SK-N-SH (cell line): ENCODE measurements around the gene PICK1. TPM values are rescaled to one million over a fixed set of nuclear protein-coding genes. Genes with fewer than 3 reads are reported as not detected.

Experiments
- CTCF ChIA-PET: fragments of 300-600, 350-600 bp; formaldehyde crosslinking; extraction: SDS; loops from one replicate; lab custom pipeline; 2021; lab: Yijun Ruan, JAX
- POLR2A ChIA-PET: fragments of 350-600 bp; sonication (Branson Sonifier 250); formaldehyde crosslinking; extraction: SDS; loops from one replicate; lab custom pipeline; 2020; ENCODE audit warnings: antibody characterized with exemption, inconsistent platforms; lab: Yijun Ruan, JAX
- DNase-seq: peaks from one replicate; pipeline ENCODE4 v3.0.0; 2012
- H2AFZ ChIP-seq: fragments of 200-600 bp; sonication (generic); 2 replicates; pipeline ENCODE4 v1.8.1; 2016; ENCODE audit warnings: antibody characterized with exemption, mild to moderate bottlenecking, low read depth
- H3F3A ChIP-seq: fragments of 200-600 bp; sonication (generic); replicated peaks from 2 replicates; pipeline ENCODE3; 2016; ENCODE audit warnings: antibody characterized with exemption, mild to moderate bottlenecking; ENCODE audit not compliant: insufficient read depth
- H3K27ac ChIP-seq, 2 experiments: fragments of 200-500 bp in 1 of 2; fragments of 200-600 bp in 1 of 2; sonication (Bioruptor generic) in 1 of 2; sonication (generic), shearing (Covaris generic) in 1 of 2; 2 replicates each; pipeline versions ENCODE4 v1.5.1 to v1.6.1; 2014 to 2016; ENCODE audit warnings: low read depth in 2 of 2, inconsistent platforms in 1 of 2, low read length in 1 of 2, mild to moderate bottlenecking in 1 of 2, mixed read lengths in 1 of 2
- H3K27me3 ChIP-seq: fragments of 200-600 bp; sonication (generic), shearing (Covaris generic); 2 replicates; pipeline ENCODE4 v1.6.1; 2016; ENCODE audit warnings: mixed run types; ENCODE audit not compliant: insufficient read depth
- H3K36me3 ChIP-seq, 2 experiments: fragments of 200-500 bp in 1 of 2; fragments of 200-600 bp in 1 of 2; sonication (Bioruptor generic) in 1 of 2; sonication (generic) in 1 of 2; replicated peaks in 1 of 2; 2 replicates each; pipeline versions ENCODE3 to v1.5.1; 2014 to 2016; ENCODE audit warnings: low read length in 1 of 2, mild to moderate bottlenecking in 1 of 2; ENCODE audit not compliant: insufficient read depth in 2 of 2, control insufficient read depth in 1 of 2
- H3K4me1 ChIP-seq, 2 experiments: fragments of 200-500 bp in 1 of 2; fragments of 200-600 bp in 1 of 2; sonication (Bioruptor generic) in 1 of 2; sonication (generic), shearing (Covaris generic) in 1 of 2; 2 replicates each; pipeline versions ENCODE4 v1.5.1 to v1.6.1; 2014 to 2016; ENCODE audit warnings: low read depth in 1 of 2, low read length in 1 of 2, mixed run types in 1 of 2; ENCODE audit not compliant: insufficient read depth in 2 of 2, control insufficient read depth in 1 of 2
- H3K4me2 ChIP-seq: fragments of 200-600 bp; sonication (generic), shearing (Covaris generic); 2 replicates; pipeline ENCODE4 v1.6.1; 2017; ENCODE audit warnings: mixed run types
- H3K4me3 ChIP-seq, 2 experiments: fragments of 200-500 bp in 1 of 2; fragments of 200-600 bp in 1 of 2; sonication (Bioruptor generic) in 1 of 2; sonication (generic), shearing (Covaris generic) in 1 of 2; 2 replicates each; pipeline versions ENCODE4 v1.5.1 to v1.8.1; 2014 to 2016; ENCODE audit warnings: low read depth in 2 of 2, inconsistent platforms in 1 of 2, low read length in 1 of 2, mild to moderate bottlenecking in 1 of 2, mixed read lengths in 1 of 2, moderate library complexity in 1 of 2
- H3K79me2 ChIP-seq: fragments of 200-600 bp; sonication (generic); 2 replicates; pipeline ENCODE4 v1.8.1; 2017; ENCODE audit warnings: mild to moderate bottlenecking; ENCODE audit not compliant: insufficient read depth
- H3K9ac ChIP-seq: fragments of 200-600 bp; sonication (generic); 2 replicates; pipeline ENCODE4 v1.6.1; 2017; ENCODE audit warnings: mixed run types
- H3K9me2 ChIP-seq: fragments of 200-600 bp; sonication (generic); 2 replicates; pipeline ENCODE4 v1.6.1; 2017; ENCODE audit warnings: mixed run types
- H3K9me3 ChIP-seq: fragments of 200-600 bp; sonication (generic); 2 replicates; pipeline ENCODE4 v1.6.1; 2017; ENCODE audit warnings: mixed run types, mild to moderate bottlenecking, moderate library complexity
- H4K20me1 ChIP-seq: fragments of 200-600 bp; sonication (generic); 2 replicates; pipeline ENCODE4 v1.6.1; 2017; ENCODE audit warnings: mild to moderate bottlenecking, mixed run types; ENCODE audit not compliant: insufficient read depth
- CHD2 ChIP-seq: fragments of 150-350 bp; IDR thresholded peaks from 2 replicates; pipeline ENCODE4 v1.6.1; 2018; ENCODE audit warnings: low read length; ENCODE audit not compliant: partially characterized antibody
- CTCF ChIP-seq: fragments of 200-600 bp; sonication (generic); IDR thresholded peaks from 2 replicates; pipeline ENCODE4 v1.6.1; 2017; ENCODE audit warnings: antibody characterized with exemption, mild to moderate bottlenecking, moderate library complexity
- EZH2phosphoT487 ChIP-seq: fragments of 200-600 bp; sonication (generic); IDR thresholded peaks from 2 replicates; pipeline ENCODE4 v1.6.1; 2017; ENCODE audit warnings: low read depth, mixed run types, mild to moderate bottlenecking, antibody characterized with exemption, moderate library complexity, borderline replicate concordance
- FOXM1 ChIP-seq: IDR thresholded peaks from 2 replicates; pipeline ENCODE4 v1.4.0; 2012; ENCODE audit warnings: low read depth, mild to moderate bottlenecking
- GATA2 ChIP-seq: sonication (generic); formaldehyde crosslinking; IDR thresholded peaks from 2 replicates; pipeline ENCODE4 v1.5.0; 2020; ENCODE audit warnings: mild to moderate bottlenecking, missing genetic modification reagents
- IRF3 ChIP-seq: fragments of 150-350 bp; IDR thresholded peaks from 2 replicates; pipeline ENCODE4 v1.6.1; 2016; ENCODE audit warnings: mild to moderate bottlenecking, low read depth, low read length
- JUND ChIP-seq: IDR thresholded peaks from 2 replicates; pipeline ENCODE4 v1.4.0; 2012
- MAX ChIP-seq: IDR thresholded peaks from 2 replicates; pipeline ENCODE4 v1.4.0; 2012; ENCODE audit warnings: low read depth
- MEF2A ChIP-seq: IDR thresholded peaks from 2 replicates; pipeline ENCODE4 v1.4.0; 2012; ENCODE audit warnings: low read depth, borderline replicate concordance
- NFIC ChIP-seq: IDR thresholded peaks from 2 replicates; pipeline ENCODE4 v1.4.0; 2012; ENCODE audit warnings: borderline replicate concordance
- PBX3 ChIP-seq: IDR thresholded peaks from 2 replicates; pipeline ENCODE4; 2012
- POLR2AphosphoS5 ChIP-seq: IDR thresholded peaks from 2 replicates; pipeline ENCODE4 v1.6.1; 2012; ENCODE audit warnings: low read depth, low read length
- RFX5 ChIP-seq: IDR thresholded peaks from 2 replicates; pipeline ENCODE4 v1.6.1; 2012; ENCODE audit warnings: mild to moderate bottlenecking, improper control_type of control experiment, low read length
- SIN3A ChIP-seq: IDR thresholded peaks from 2 replicates; pipeline ENCODE4 v1.6.1; 2012; ENCODE audit warnings: low read depth, mild to moderate bottlenecking, low read length, moderate library complexity, borderline replicate concordance
- SMC3 ChIP-seq: IDR thresholded peaks from 2 replicates; pipeline ENCODE4 v1.6.1; 2012; ENCODE audit warnings: low read depth, low read length, improper control_type of control experiment
- TEAD4 ChIP-seq: IDR thresholded peaks from 2 replicates; pipeline ENCODE4 v1.4.0; 2012; ENCODE audit warnings: mild to moderate bottlenecking, borderline replicate concordance; ENCODE audit not compliant: insufficient read depth
- USF2 ChIP-seq: fragments of 150-350 bp; IDR thresholded peaks from 2 replicates; pipeline ENCODE4 v1.6.1; 2017; ENCODE audit warnings: antibody characterized with exemption, low read length, low read depth, borderline replicate concordance
- YY1 ChIP-seq: IDR thresholded peaks from 2 replicates; pipeline ENCODE4 v1.4.0; 2012; ENCODE audit warnings: low read depth, mild to moderate bottlenecking
- WGBS: methylation state at CpG from one replicate; pipeline ENCODE4 v1.1.6; 2017; ENCODE audit warnings: low lambda C conversion rate; 5-methylcytosine and 5-hydroxymethylcytosine counted together
- polyA plus RNA-seq, 3 experiments: library from polyadenylated mRNA; depleted of rRNA; stranded (reverse); fragments of >200 nt; gene quantifications; 2 replicates each; pipeline ENCODE4 v1.2.3, GENCODE V29; 2012

The PICK1 gene
- polyA plus RNA-seq, 1 of the 3 experiments (the other 2 are of a cell fraction): 36.8 TPM

GRCh38 chr22:38040953-38041759 lies 16.0 kb upstream of the PICK1 start:
- WGBS: 82% methylated on average over 11 of the region's 20 CpGs
- no peaks in the 10 kb centered on the region for H3F3A ChIP-seq
- TF ChIP-seq SIN3A (no peak), FOXM1 (no peak), SMC3 (no peak), YY1 (no peak), GATA2 (no peak), RFX5 (no peak), EZH2phosphoT487 (no peak), PBX3 (no peak), MAX (no peak), CTCF (no peak), NFIC (no peak), MEF2A (no peak), JUND (no peak), IRF3 (no peak), POLR2AphosphoS5 (no peak), USF2 (no peak), CHD2 (no peak), TEAD4 (no peak)
- no peaks in the 10 kb centered on the region for H3K9me2 ChIP-seq
- ChIA-PET POLR2A (no interaction called here), CTCF (interaction anchor here (1.1 to 2.4 kb wide), 2 partner anchors 11 to 546 kb away, joined by 3 to 8 read pairs; no protein-coding TSS in a partner anchor)
- no peak overlapping the region for H3K4me2 ChIP-seq
- H4K20me1 ChIP-seq: no peaks in the 10 kb centered on the region
- H3K79me2 ChIP-seq: no peaks in the 10 kb centered on the region
- no peak overlapping the region for H3K9ac ChIP-seq
- H3K27me3 ChIP-seq: no peaks in the 10 kb centered on the region
- no peaks in the 10 kb centered on the region for H3K36me3 ChIP-seq
- H3K27ac ChIP-seq: no peak overlapping the region
- no peak for DNase-seq
- H3K4me3 ChIP-seq: no peak overlapping the region
- no peak overlapping the region for H2AFZ ChIP-seq
- H3K4me1 ChIP-seq: no peaks in the 10 kb centered on the region
- H3K9me3 ChIP-seq: no peaks in the 10 kb centered on the region
